ENCODE results near the gene DIS3L. TPM values are rescaled to one million over a fixed set of nuclear protein-coding genes. Genes with fewer than 3 reads are reported as not detected.

The DIS3L gene
- total RNA-seq = 8.9 and 9.8 TPM in 2 replicates

GRCh38 chr15:66293419-66294156 lies at the start of gene DIS3L:
Gene DIS3L (plus strand): TSS chr15:66293568. CDS start chr15:66293597, 29 bp downstream.

GRCh38 chr15:66253418-66254088 lies 39.8 kb upstream of the DIS3L start, which contains the start of gene MEGF11:
Gene MEGF11 (minus strand): TSS chr15:66253750. CDS start chr15:66128403, 125,347 bp downstream.

GRCh38 chr15:66356359-66357236 lies 63.2 kb downstream of the DIS3L start, which contains the start of gene TIPIN:
Gene TIPIN (minus strand): TSS chr15:66356685. CDS start chr15:66352947, 3,738 bp downstream.

Other genes starting within 250 kb of the DIS3L start
- not detected in 2 replicates for gene MEGF11, start 39.8 kb upstream of the DIS3L start, total RNA-seq
- 3.5 and 8.9 TPM in 2 replicates for gene TIPIN, start 63.1 kb downstream of the DIS3L start, total RNA-seq
- gene MAP2K1, start 93.3 kb downstream of the DIS3L start, total RNA-seq = 32.9 and 44.5 TPM in 2 replicates
- gene SNAPC5, start 204.2 kb downstream of the DIS3L start, total RNA-seq = 17.5 and 20.9 TPM in 2 replicates
- 5,333 and 8,616 TPM in 2 replicates for gene RPL4, start 211.3 kb downstream of the DIS3L start, total RNA-seq
- gene ZWILCH, start 211.8 kb downstream of the DIS3L start, total RNA-seq = 7.2 and 19.3 TPM in 2 replicates